ENCODE results near the gene SYT1. TPM values are rescaled to one million over a fixed set of nuclear protein-coding genes. Genes with fewer than 3 reads are reported as not detected.

The SYT1 gene
- total and polyA plus RNA-seq, 2 donors (not counting 3 experiments of a cell fraction or from before 2014, with no cell fraction given): 3.2 to 15.3 TPM

DNA sequence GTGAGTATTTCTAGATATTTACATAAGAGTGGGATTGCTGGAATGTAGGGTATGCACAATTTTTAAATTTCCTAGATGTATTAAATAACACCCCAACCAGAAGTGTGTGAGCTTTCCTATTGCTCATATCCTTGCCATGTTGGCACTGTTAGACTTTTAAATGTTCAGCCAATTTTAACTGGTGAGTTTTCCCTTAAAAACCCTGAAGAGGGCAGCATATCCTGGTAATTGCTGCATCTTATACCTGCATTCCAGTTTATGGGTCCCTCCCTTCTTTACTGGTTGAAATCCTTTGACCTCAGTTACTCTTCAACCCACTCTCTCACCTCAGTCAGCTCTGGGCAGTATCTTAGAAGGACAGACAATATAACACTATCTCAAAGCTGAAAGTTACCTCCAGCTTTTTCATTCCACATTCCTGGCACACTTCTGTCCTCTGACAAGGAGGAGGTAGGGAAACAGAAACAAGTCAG is 555.6 kb downstream of the SYT1 start:
- peak overlapping the region; percentile 47 for H2AFZ ChIP-seq (ENCODE audit: low read depth, low read length)
- no peaks in the 10 kb centered on the region for H3K36me3 ChIP-seq (ENCODE audit: control insufficient read depth in 2 of 2, extremely low read depth in 1 of 2, insufficient read depth in 2 of 2, low read length in 2 of 2)
- H3K4me2 ChIP-seq (ENCODE audit: insufficient read depth, low read length): peak overlapping the region; percentile 35
- ChIA-PET POLR2A (interaction anchor here (1.0 to 1.5 kb wide), 2 partner anchors 31 to 127 kb away, joined by 3 to 11 read pairs; no protein-coding TSS in a partner anchor), CTCF (interaction anchor here (0.6 to 6.0 kb wide), 49 partner anchors 9 to 850 kb away, joined by 3 to 84 read pairs (median 4); partner anchors contain the start of gene PAWR)
- dilution Hi-C loops (cut with MboI; ENCODE audit: extremely low pct_ligation_motif_present, low sequenced_read_pairs): no loop called here
- H3K4me3 ChIP-seq (replicated peaks in 1 of 3; ENCODE audit: insufficient read depth in 1 of 3, low read depth in 1 of 3, low read length in 3 of 3): no peak overlapping the region
- no peaks in the 10 kb centered on the region for H3K9me1 ChIP-seq (replicated peaks; ENCODE audit: control insufficient read depth, extremely low read depth, insufficient read depth, low read length)
- H3K4me1 ChIP-seq (ENCODE audit: control insufficient read depth, extremely low read depth, insufficient read depth, low read length): peaks cover 54% of the 10 kb centered on the region
- peak overlapping the region; percentile 74 for H3K9ac ChIP-seq (replicated peaks; ENCODE audit: extremely low read depth, insufficient read depth, low read length)
- no peaks in the 10 kb centered on the region for H3K27me3 ChIP-seq (ENCODE audit: control insufficient read depth in 2 of 2, insufficient read depth in 2 of 2, low read length in 2 of 2)
- H3K27ac ChIP-seq (ENCODE audit: insufficient read depth, low read depth, low read length): peak overlapping the region; percentile 97
- no peaks in the 10 kb centered on the region for H4K20me1 ChIP-seq (replicated peaks; ENCODE audit: control insufficient read depth, extremely low read depth, insufficient read depth, low read length)
- intact Hi-C loops (cut with micrococcal nuclease): loop anchor here (1.0 to 5.0 kb wide), 9 partner anchors 32 to 849 kb away; partner anchors contain the start of genes PAWR and PPP1R12A
- FAIRE-seq (peak; percentile 93), DNase-seq (ENCODE audit: low read depth, low spot score) (peak; percentile 93)
- H3K9me3 ChIP-seq (replicated peaks; ENCODE audit: control insufficient read depth, insufficient read depth, low read length): no peaks in the 10 kb centered on the region
- TF ChIP-seq, protein P1, sequence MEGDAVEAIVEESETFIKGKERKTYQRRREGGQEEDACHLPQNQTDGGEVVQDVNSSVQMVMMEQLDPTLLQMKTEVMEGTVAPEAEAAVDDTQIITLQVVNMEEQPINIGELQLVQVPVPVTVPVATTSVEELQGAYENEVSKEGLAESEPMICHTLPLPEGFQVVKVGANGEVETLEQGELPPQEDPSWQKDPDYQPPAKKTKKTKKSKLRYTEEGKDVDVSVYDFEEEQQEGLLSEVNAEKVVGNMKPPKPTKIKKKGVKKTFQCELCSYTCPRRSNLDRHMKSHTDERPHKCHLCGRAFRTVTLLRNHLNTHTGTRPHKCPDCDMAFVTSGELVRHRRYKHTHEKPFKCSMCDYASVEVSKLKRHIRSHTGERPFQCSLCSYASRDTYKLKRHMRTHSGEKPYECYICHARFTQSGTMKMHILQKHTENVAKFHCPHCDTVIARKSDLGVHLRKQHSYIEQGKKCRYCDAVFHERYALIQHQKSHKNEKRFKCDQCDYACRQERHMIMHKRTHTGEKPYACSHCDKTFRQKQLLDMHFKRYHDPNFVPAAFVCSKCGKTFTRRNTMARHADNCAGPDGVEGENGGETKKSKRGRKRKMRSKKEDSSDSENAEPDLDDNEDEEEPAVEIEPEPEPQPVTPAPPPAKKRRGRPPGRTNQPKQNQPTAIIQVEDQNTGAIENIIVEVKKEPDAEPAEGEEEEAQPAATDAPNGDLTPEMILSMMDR (IDR thresholded peaks at IDR 0.05; ENCODE audit: extremely low read depth in 1 of 2, insufficient read depth in 1 of 2, low read depth in 1 of 2, low read length in 2 of 2): peak; percentile 47 to 63
- TF ChIP-seq MYC (IDR thresholded peaks at IDR 0.05; ENCODE audit: low read depth, low read length) (no peak), POLR2A (IDR thresholded peaks at IDR 0.05; ENCODE audit: low read depth, low read length) (peak; percentile 9), POLR2AphosphoS5 (IDR thresholded peaks at IDR 0.05; ENCODE audit: insufficient read depth, low read depth, low read length) (peak; percentile 48), GATA2 (IDR thresholded peaks at IDR 0.05; ENCODE audit: insufficient read depth, insufficient read length, low read depth, low read length) (no peak), JUN (IDR thresholded peaks at IDR 0.05; ENCODE audit: borderline replicate concordance, insufficient read depth, insufficient read length, low read depth) (peak; percentile 56), EZH2 (IDR thresholded peaks at IDR 0.05; ENCODE audit: borderline replicate concordance, low read depth, low read length, severe bottlenecking) (no peak), FOS (IDR thresholded peaks at IDR 0.05; ENCODE audit: borderline replicate concordance, insufficient read depth, low read length) (peak; percentile 46)
- TF ChIP-seq, protein P2, sequence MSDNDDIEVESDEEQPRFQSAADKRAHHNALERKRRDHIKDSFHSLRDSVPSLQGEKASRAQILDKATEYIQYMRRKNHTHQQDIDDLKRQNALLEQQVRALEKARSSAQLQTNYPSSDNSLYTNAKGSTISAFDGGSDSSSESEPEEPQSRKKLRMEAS (IDR thresholded peaks at IDR 0.05; ENCODE audit: insufficient read depth, insufficient read length): no peak
- no peaks in the 10 kb centered on the region for H3K79me2 ChIP-seq (ENCODE audit: control insufficient read depth, insufficient read depth, low read length)
- BruUV-seq (replicated peaks): no TSS peak

Measured in endothelial cell of umbilical vein (primary cell).